ENCODE results near the gene CTCFL. TPM values are rescaled to one million over a fixed set of nuclear protein-coding genes. Genes with fewer than 3 reads are reported as not detected.

CTCFL gene
- total and polyA plus RNA-seq, 2 of the 8 experiments (the other 6 are each of a cell fraction or from before 2014, with no cell fraction given), result 0.30 to 0.80 TPM

DNA sequence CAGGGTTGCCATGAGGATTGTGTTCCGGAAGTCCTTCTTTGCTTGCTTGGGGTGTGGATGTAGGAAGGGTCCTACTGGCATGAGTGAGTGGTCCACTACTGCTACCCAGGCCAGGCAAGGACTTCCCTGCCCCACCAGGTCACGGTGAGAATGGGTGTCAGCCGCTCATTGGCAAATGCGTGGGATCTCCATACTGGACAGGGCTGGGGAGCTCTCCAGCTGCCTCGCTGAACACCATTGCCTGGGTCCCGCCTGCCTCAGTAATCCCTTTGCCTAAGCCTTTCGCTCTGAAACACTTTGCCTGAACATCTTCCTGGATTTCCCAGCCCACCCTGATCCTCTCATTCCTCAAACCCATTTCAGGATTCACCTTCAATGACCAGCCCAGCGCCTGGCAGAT is 59.5 kb downstream of the CTCFL start:
- Histone ChIP-seq H3K14ac (ENCODE audit: insufficient read length) (no peak overlapping the region), H2BK120ac (replicated peaks; ENCODE audit: low read depth, low read length) (no peak overlapping the region), H2AFZ (ENCODE audit: low read length) (no peak overlapping the region), H3K27ac (ENCODE audit: low read depth, low read length) (no peak overlapping the region), H2BK5ac (ENCODE audit: low read depth, low read length) (no peak overlapping the region), H4K91ac (replicated peaks; ENCODE audit: insufficient read length, low read length) (no peak overlapping the region), H3K23ac (ENCODE audit: insufficient read length) (no peak overlapping the region), H2BK20ac (ENCODE audit: low read length) (no peak overlapping the region), H2BK15ac (ENCODE audit: low read length) (peak overlapping the region; percentile 72; the same call in 1 of the 2 replicates), H3K56ac (replicated peaks; ENCODE audit: insufficient read length, low read depth, low read length) (no peak overlapping the region), H3K36me3 (ENCODE audit: control insufficient read depth in 2 of 4, insufficient read depth in 4 of 4, low read length in 3 of 4) (no peaks in the 10 kb centered on the region), H3K4me2 (ENCODE audit: insufficient read depth in 1 of 2, low read depth in 2 of 2, low read length in 2 of 2) (no peak overlapping the region), H4K8ac (ENCODE audit: extremely low read depth, insufficient read depth, low read length) (no peak overlapping the region), H3K23me2 (ENCODE audit: low read depth, low read length) (no peaks in the 10 kb centered on the region), H2AK5ac (ENCODE audit: low read depth, low read length) (no peak overlapping the region), H4K5ac (ENCODE audit: insufficient read length, low read depth, low read length) (no peak overlapping the region), H3K18ac (ENCODE audit: extremely low read depth, low read length) (no peak overlapping the region), H3K4ac (replicated peaks; ENCODE audit: insufficient read length, low read depth, low read length) (no peak overlapping the region), H3K9me3 (ENCODE audit: insufficient read depth in 2 of 2, low read depth in 1 of 2, low read length in 1 of 2) (no peaks in the 10 kb centered on the region), H2BK12ac (ENCODE audit: low read depth, low read length) (peak overlapping the region; percentile 80; the same call in 1 of the 2 replicates), H3K27me3 (replicated peaks in 1 of 4; ENCODE audit: control insufficient read depth in 3 of 4, extremely low read depth in 1 of 4, insufficient read depth in 3 of 4, low read length in 3 of 4) (no peaks in the 10 kb centered on the region; a peak in 1 of 7 replicates), H3K79me2 (ENCODE audit: control insufficient read depth in 1 of 2, insufficient read depth in 2 of 2, low read length in 2 of 2) (no peaks in the 10 kb centered on the region), H3K79me1 (ENCODE audit: low read depth, low read length) (no peaks in the 10 kb centered on the region), H3K4me1 (replicated peaks in 1 of 4; ENCODE audit: control insufficient read depth in 3 of 4, insufficient read depth in 4 of 4, low read length in 3 of 4) (peaks cover 0 to 17% (median 8%) of the 10 kb centered on the region in 4 experiments; a peak in 6 of 7 replicates), H3K4me3 (ENCODE audit: extremely low read depth in 1 of 4, insufficient read depth in 2 of 4, low read depth in 3 of 4, low read length in 4 of 4) (no peak overlapping the region), H3K9ac (replicated peaks in 1 of 4; ENCODE audit: extremely low read depth in 1 of 4, low read depth in 3 of 4, low read length in 3 of 4) (no peak overlapping the region), H4K20me1 (replicated peaks in 1 of 2; ENCODE audit: control insufficient read depth in 1 of 2, insufficient read depth in 2 of 2, low read length in 2 of 2) (no peaks in the 10 kb centered on the region)
- WGBS, 2 experiments (ENCODE audit: extremely low coverage in 1 of 2, insufficient coverage in 1 of 2, insufficient read length in 1 of 2, insufficient replicate concordance in 2 of 2, low coverage in 1 of 2, low lambda C conversion rate in 2 of 2, missing lambda C conversion rate in 1 of 2), result 96% methylated on average over 8 of the region's 8 CpGs; no CpG with 5 or more reads in 1 of the 2 experiments
- DNase-seq (ENCODE audit: low read depth in 1 of 2, low spot score in 2 of 2), result no peak
- POLR2A ChIA-PET (ENCODE audit: partially characterized antibody), result no interaction called here
- no peak for FAIRE-seq
- CTCF ChIA-PET (ENCODE audit: partially characterized antibody), result interaction anchor here (1.2 to 3.1 kb wide), 14 partner anchors 9 to 61 kb away, joined by 3 to 23 read pairs (median 6); no protein-coding TSS in a partner anchor
- TF ChIP-seq SP4 (IDR thresholded peaks at IDR 0.05; ENCODE audit: low read length) (no peak), SP2 (IDR thresholded peaks at IDR 0.05; ENCODE audit: low read length) (no peak), BACH1 (IDR thresholded peaks at IDR 0.05; ENCODE audit: low read length) (no peak), BRCA1 (IDR thresholded peaks at IDR 0.05; ENCODE audit: low read depth, low read length) (no peak), KDM5A (IDR thresholded peaks at IDR 0.05; ENCODE audit: low read length) (no peak), SIN3A (conservative IDR thresholded peaks at IDR 0.05 in 1 of 2, IDR thresholded peaks at IDR 0.05 in 1 of 2; ENCODE audit: low read depth in 1 of 2, low read length in 2 of 2) (no peak), HDAC2 (IDR thresholded peaks at IDR 0.05; ENCODE audit: borderline replicate concordance in 1 of 2, low read depth in 2 of 2, low read length in 2 of 2) (no peak), KDM1A (IDR thresholded peaks at IDR 0.05; ENCODE audit: borderline replicate concordance, low read length) (no peak), NRF1 (IDR thresholded peaks at IDR 0.05; ENCODE audit: low read depth, low read length) (no peak), POLR2A (IDR thresholded peaks at IDR 0.05; ENCODE audit: control extremely low read depth in 1 of 2, low read depth in 2 of 2, low read length in 2 of 2) (no peak), CTBP2 (IDR thresholded peaks at IDR 0.05; ENCODE audit: borderline replicate concordance, insufficient read depth, insufficient read length, low read length) (no peak)
- TF ChIP-seq, protein P1, sequence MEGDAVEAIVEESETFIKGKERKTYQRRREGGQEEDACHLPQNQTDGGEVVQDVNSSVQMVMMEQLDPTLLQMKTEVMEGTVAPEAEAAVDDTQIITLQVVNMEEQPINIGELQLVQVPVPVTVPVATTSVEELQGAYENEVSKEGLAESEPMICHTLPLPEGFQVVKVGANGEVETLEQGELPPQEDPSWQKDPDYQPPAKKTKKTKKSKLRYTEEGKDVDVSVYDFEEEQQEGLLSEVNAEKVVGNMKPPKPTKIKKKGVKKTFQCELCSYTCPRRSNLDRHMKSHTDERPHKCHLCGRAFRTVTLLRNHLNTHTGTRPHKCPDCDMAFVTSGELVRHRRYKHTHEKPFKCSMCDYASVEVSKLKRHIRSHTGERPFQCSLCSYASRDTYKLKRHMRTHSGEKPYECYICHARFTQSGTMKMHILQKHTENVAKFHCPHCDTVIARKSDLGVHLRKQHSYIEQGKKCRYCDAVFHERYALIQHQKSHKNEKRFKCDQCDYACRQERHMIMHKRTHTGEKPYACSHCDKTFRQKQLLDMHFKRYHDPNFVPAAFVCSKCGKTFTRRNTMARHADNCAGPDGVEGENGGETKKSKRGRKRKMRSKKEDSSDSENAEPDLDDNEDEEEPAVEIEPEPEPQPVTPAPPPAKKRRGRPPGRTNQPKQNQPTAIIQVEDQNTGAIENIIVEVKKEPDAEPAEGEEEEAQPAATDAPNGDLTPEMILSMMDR (IDR thresholded peaks at IDR 0.05; ENCODE audit: control extremely low read depth in 1 of 3, insufficient read depth in 1 of 3, low read depth in 1 of 3, low read length in 3 of 3), result no peak

Data from H1 (cell line).